H1 (cell line): Measurements from ENCODE around the gene ZXDC. TPM values are rescaled to one million over a fixed set of nuclear protein-coding genes. Genes with fewer than 3 reads are reported as not detected.

ENCODE experiments used
- CTCF ChIA-PET: fragments of 300-600 bp; sonication (Branson Sonifier 250); formaldehyde crosslinking; loops from one replicate; lab custom pipeline; 2021; ENCODE audit not compliant: partially characterized antibody; lab: Charles Lee
- POLR2A ChIA-PET: fragments of 300-600 bp; sonication (Branson Sonifier 250); formaldehyde crosslinking; loops from one replicate; lab custom pipeline; 2021; ENCODE audit warnings: inconsistent platforms; ENCODE audit not compliant: partially characterized antibody; lab: Charles Lee
- DNase-seq, 2 experiments: peaks; one replicate each; pipeline versions ENCODE4 v3.0.0 to v3.0.0-alpha.2; 2010 to 2022; ENCODE audit warnings: low spot score in 2 of 2, low read depth in 1 of 2, mixed read lengths in 1 of 2
- FAIRE-seq: peaks from 2 replicates; lab custom pipeline; 2011; peaks lifted over from hg19 to GRCh38; lab: Jason Lieb, UNC
- H2AFZ ChIP-seq: 2 replicates; pipeline ENCODE4 v1.8.1; 2012; ENCODE audit warnings: low read length, inconsistent platforms
- H2AK5ac ChIP-seq: 2 replicates; pipeline ENCODE4 v1.6.1; 2013; ENCODE audit warnings: low read depth, low read length
- H2BK120ac ChIP-seq: replicated peaks from 2 replicates; pipeline ENCODE3; 2013; ENCODE audit warnings: low read depth, low read length, inconsistent platforms
- H2BK12ac ChIP-seq: 2 replicates; pipeline ENCODE4 v1.6.1; 2013; ENCODE audit warnings: low read depth, low read length
- H2BK15ac ChIP-seq: 2 replicates; pipeline ENCODE4 v1.6.1; 2013; ENCODE audit warnings: low read length
- H2BK20ac ChIP-seq: 2 replicates; pipeline ENCODE4 v1.6.1; 2013; ENCODE audit warnings: low read length
- H2BK5ac ChIP-seq: 2 replicates; pipeline ENCODE4 v1.6.1; 2013; ENCODE audit warnings: low read depth, low read length
- H3K14ac ChIP-seq: 2 replicates; pipeline ENCODE4 v1.6.1; 2013; ENCODE audit warnings: inconsistent platforms; ENCODE audit not compliant: insufficient read length
- H3K18ac ChIP-seq: 2 replicates; pipeline ENCODE4 v1.6.1; 2013; ENCODE audit warnings: low read length; ENCODE audit errors: extremely low read depth
- H3K23ac ChIP-seq: 2 replicates; pipeline ENCODE4 v1.6.1; 2013; ENCODE audit warnings: inconsistent platforms; ENCODE audit not compliant: insufficient read length
- H3K23me2 ChIP-seq: 2 replicates; pipeline ENCODE4 v1.6.1; 2013; ENCODE audit warnings: low read depth, low read length
- H3K27ac ChIP-seq: 2 replicates; pipeline ENCODE4 v1.6.1; 2011; ENCODE audit warnings: low read depth, low read length, inconsistent platforms
- H3K27me3 ChIP-seq, 4 experiments: replicated peaks in 1 of 4; 1 replicate in 1 of 4; 2 replicates in 3 of 4; pipeline versions ENCODE4 v1.6.1 to v1.8.1; 2011 to 2013; ENCODE audit warnings: low read length in 3 of 4, mild to moderate bottlenecking in 3 of 4, inconsistent platforms in 2 of 4, mixed read lengths in 2 of 4, moderate library complexity in 1 of 4; ENCODE audit not compliant: control insufficient read depth in 3 of 4, insufficient read depth in 3 of 4; ENCODE audit errors: extremely low read depth in 1 of 4
- H3K36me3 ChIP-seq, 4 experiments: 2 replicates each; pipeline versions ENCODE4 v1.6.1 to v1.8.1; 2011 to 2013; ENCODE audit warnings: mild to moderate bottlenecking in 4 of 4, low read length in 3 of 4, moderate library complexity in 2 of 4, control low read depth in 1 of 4, inconsistent platforms in 1 of 4; ENCODE audit not compliant: insufficient read depth in 4 of 4, control insufficient read depth in 2 of 4
- H3K4ac ChIP-seq: replicated peaks from 2 replicates; pipeline ENCODE3; 2013; ENCODE audit warnings: low read length, low read depth, mixed read lengths, inconsistent platforms; ENCODE audit not compliant: insufficient read length
- H3K4me1 ChIP-seq, 4 experiments: replicated peaks in 1 of 4; 1 replicate in 1 of 4; 2 replicates in 3 of 4; pipeline versions ENCODE4 v1.6.1 to v1.8.1; 2011 to 2013; ENCODE audit warnings: low read length in 3 of 4, inconsistent platforms in 2 of 4, mixed read lengths in 1 of 4; ENCODE audit not compliant: insufficient read depth in 4 of 4, control insufficient read depth in 3 of 4
- H3K4me2 ChIP-seq, 2 experiments: 2 replicates each; pipeline versions ENCODE4 v1.6.1 to v1.8.1; 2011 to 2013; ENCODE audit warnings: low read depth in 2 of 2, low read length in 2 of 2, control low read depth in 1 of 2, inconsistent platforms in 1 of 2, mild to moderate bottlenecking in 1 of 2; ENCODE audit not compliant: insufficient read depth in 1 of 2
- H3K4me3 ChIP-seq, 4 experiments: fragments of 200-600, 300-600 bp in 1 of 4; sonication (generic), shearing (Covaris generic), sonication (Bioruptor Twin) in 1 of 4; 2 replicates each; pipeline versions ENCODE4 v1.5.1 to v1.8.1; 2011 to 2016; ENCODE audit warnings: low read length in 4 of 4, low read depth in 3 of 4, control low read depth in 2 of 4, inconsistent platforms in 2 of 4, mild to moderate bottlenecking in 2 of 4, mixed read lengths in 1 of 4, moderate library complexity in 1 of 4; ENCODE audit not compliant: insufficient read depth in 2 of 4; ENCODE audit errors: extremely low read depth in 1 of 4
- H3K56ac ChIP-seq: replicated peaks from 2 replicates; pipeline ENCODE3; 2013; ENCODE audit warnings: low read depth, mild to moderate bottlenecking, mixed read lengths, low read length, inconsistent platforms; ENCODE audit not compliant: insufficient read length
- H3K79me1 ChIP-seq: 2 replicates; pipeline ENCODE4 v1.6.1; 2013; ENCODE audit warnings: low read depth, low read length, control low read depth
- H3K79me2 ChIP-seq, 2 experiments: 2 replicates each; pipeline versions ENCODE4 v1.6.1 to v1.8.1; 2012 to 2013; ENCODE audit warnings: low read length in 2 of 2, mild to moderate bottlenecking in 2 of 2, inconsistent platforms in 1 of 2; ENCODE audit not compliant: insufficient read depth in 2 of 2, control insufficient read depth in 1 of 2
- H3K9ac ChIP-seq, 4 experiments: replicated peaks in 1 of 4; 1 replicate in 1 of 4; 2 replicates in 3 of 4; pipeline versions ENCODE4 v1.6.1 to v1.8.1; 2011 to 2013; ENCODE audit warnings: low read depth in 3 of 4, low read length in 3 of 4, control low read depth in 2 of 4, mild to moderate bottlenecking in 2 of 4, moderate library complexity in 2 of 4, inconsistent platforms in 1 of 4; ENCODE audit errors: extremely low read depth in 1 of 4
- H3K9me3 ChIP-seq, 2 experiments: 2 replicates each; pipeline versions ENCODE4 v1.6.1 to v1.8.1; 2012 to 2013; ENCODE audit warnings: mild to moderate bottlenecking in 2 of 2, moderate library complexity in 2 of 2, control low read depth in 1 of 2, inconsistent platforms in 1 of 2, low read depth in 1 of 2, low read length in 1 of 2, mixed read lengths in 1 of 2; ENCODE audit not compliant: insufficient read depth in 2 of 2
- H4K20me1 ChIP-seq, 2 experiments: replicated peaks in 1 of 2; 2 replicates each; pipeline versions ENCODE3 to v1.8.1; 2011 to 2013; ENCODE audit warnings: inconsistent platforms in 2 of 2, low read length in 2 of 2, mild to moderate bottlenecking in 1 of 2; ENCODE audit not compliant: insufficient read depth in 2 of 2, control insufficient read depth in 1 of 2
- H4K5ac ChIP-seq: 2 replicates; pipeline ENCODE4 v1.6.1; 2013; ENCODE audit warnings: low read length, low read depth, mixed read lengths, inconsistent platforms; ENCODE audit not compliant: insufficient read length
- H4K8ac ChIP-seq: 2 replicates; pipeline ENCODE4 v1.8.0; 2013; ENCODE audit warnings: mild to moderate bottlenecking, moderate library complexity, low read length, inconsistent platforms; ENCODE audit not compliant: insufficient read depth; ENCODE audit errors: extremely low read depth
- H4K91ac ChIP-seq: replicated peaks from 2 replicates; pipeline ENCODE3; 2013; ENCODE audit warnings: low read length, mixed read lengths, inconsistent platforms; ENCODE audit not compliant: insufficient read length
- ASH2L ChIP-seq: fragments of 200-600, 300-600 bp; sonication (generic); IDR thresholded peaks from one replicate; pipeline ENCODE4 v1.7.1; 2017; ENCODE audit warnings: low read length
- ATF2 ChIP-seq: IDR thresholded peaks from 2 replicates; pipeline ENCODE4 v1.6.1; 2012; ENCODE audit warnings: low read length, inconsistent platforms
- CEBPB ChIP-seq: IDR thresholded peaks from 2 replicates; pipeline ENCODE4 v1.6.1; 2012; ENCODE audit warnings: low read depth, low read length
- CHD1 ChIP-seq: IDR thresholded peaks from 2 replicates; pipeline ENCODE4 v1.6.1; 2012; ENCODE audit warnings: low read depth, low read length, improper control_type of control experiment
- FOSL1 ChIP-seq: IDR thresholded peaks from 2 replicates; pipeline ENCODE4 v1.6.1; 2011; ENCODE audit warnings: mild to moderate bottlenecking, low read depth, low read length, moderate library complexity; ENCODE audit not compliant: insufficient read depth
- GTF2F1 ChIP-seq: IDR thresholded peaks from 2 replicates; pipeline ENCODE4 v1.6.1; 2012; ENCODE audit warnings: low read depth, low read length, improper control_type of control experiment, borderline replicate concordance
- KDM5A ChIP-seq: fragments of 200-600 bp; IDR thresholded peaks from 2 replicates; pipeline ENCODE4 v1.7.1; 2012; ENCODE audit warnings: mild to moderate bottlenecking, low read length, inconsistent platforms, mixed read lengths
- POLR2AphosphoS5 ChIP-seq: IDR thresholded peaks from 2 replicates; pipeline ENCODE4 v1.6.1; 2011; ENCODE audit warnings: low read depth, low read length
- RBBP5 ChIP-seq: IDR thresholded peaks from 2 replicates; pipeline ENCODE4 v1.7.1; 2012; ENCODE audit warnings: low read depth, mild to moderate bottlenecking, inconsistent platforms, low read length, moderate library complexity, borderline replicate concordance
- RFX5 ChIP-seq: IDR thresholded peaks from 2 replicates; pipeline ENCODE4 v1.6.1; 2011; ENCODE audit warnings: low read depth, low read length, improper control_type of control experiment, borderline replicate concordance
- WGBS, 2 experiments: shearing (Covaris generic) in 1 of 2; methylation state at CpG; one replicate each; pipeline versions ENCODE4 v1.1.6 to v1.1.7; 2013 to 2015; ENCODE audit warnings: low lambda C conversion rate in 2 of 2, mixed read lengths in 2 of 2, inconsistent platforms in 1 of 2, low coverage in 1 of 2, missing lambda C conversion rate in 1 of 2; ENCODE audit not compliant: insufficient replicate concordance in 2 of 2, insufficient coverage in 1 of 2, insufficient read length in 1 of 2; ENCODE audit errors: extremely low coverage in 1 of 2, missing lambda C conversion rate in 1 of 2; 5-methylcytosine and 5-hydroxymethylcytosine counted together
- polyA plus RNA-seq, 7 experiments: library from polyadenylated mRNA; depleted of rRNA in 3 of 7; stranded (reverse) in 5 of 7; unstranded in 2 of 7; fragments of >200 nt in 5 of 7; fragments of 200-250 nt in 2 of 7; gene quantifications; 1 replicate in 5 of 7; 2 replicates in 1 of 7; 4 replicates in 1 of 7; pipeline versions ENCODE4 v1.2.1 to v1.2.3, GENCODE V29; 2011 to 2013; ENCODE audit warnings: missing spikeins in 2 of 7, mixed read lengths in 2 of 7
- total RNA-seq: library from RNA; stranded (reverse); fragmentation: NEBNext Ultra II Directional; extraction: Animal tissue kit (Norgen Biotek cat#: 25700); gene quantifications from 2 replicates; pipeline ENCODE4 v1.2.1, GENCODE V29; 2021

The ZXDC gene
- total and polyA plus RNA-seq, 2 of the 8 experiments (the other 6 are each of a cell fraction or from before 2014, with no cell fraction given): 12.7 to 24.3 TPM

- POLR2A ChIA-PET: interaction anchor here (0.6 kb wide), 1 partner anchor 47 kb away, joined by 4 read pairs; no protein-coding TSS in a partner anchor
- Histone ChIP-seq H3K4ac (no peak overlapping the region), H3K79me2 (no peaks in the 10 kb centered on the region), H3K4me3 (no peak overlapping the region), H4K5ac (no peak overlapping the region), H3K23ac (no peak overlapping the region), H2BK15ac (0 out of 2 replicates have a peak overlapping the region, but pooled peaks have one; percentile 4), H2BK120ac (no peak overlapping the region), H2BK12ac (0 out of 2 replicates have a peak overlapping the region, but pooled peaks have one; percentile 43), H3K9me3 (peaks cover 4 to 5% of the 10 kb centered on the region in 2 experiments; a peak in 2 of 4 replicates), H3K79me1 (no peaks in the 10 kb centered on the region), H2BK20ac (no peak overlapping the region), H2AFZ (no peak overlapping the region), H3K4me2 (no peak overlapping the region), H4K91ac (no peak overlapping the region), H3K4me1 (peaks cover 0 to 5% (median 2%) of the 10 kb centered on the region in 4 experiments; a peak in 2 of 7 replicates), H4K20me1 (no peaks in the 10 kb centered on the region), H3K27me3 (no peaks in the 10 kb centered on the region), H3K18ac (no peak overlapping the region), H3K14ac (no peak overlapping the region), H3K27ac (no peak overlapping the region), H2AK5ac (no peak overlapping the region; the same call in 1 of the 2 replicates), H3K36me3 (no peaks in the 10 kb centered on the region), H4K8ac (no peak overlapping the region), H2BK5ac (no peak overlapping the region), H3K23me2 (no peaks in the 10 kb centered on the region), H3K9ac (no peak overlapping the region), H3K56ac (no peak overlapping the region)
- CTCF ChIA-PET: interaction anchor here (1.1 kb wide), 1 partner anchor 29 kb away, joined by 3 read pairs; no protein-coding TSS in a partner anchor
- FAIRE-seq (no peak), DNase-seq (no peak)
- 71% methylated on average over 3 of the region's 3 CpGs; no CpG with 5 or more reads in 1 of the 2 experiments for WGBS, 2 experiments
- TF ChIP-seq RFX5 (no peak), GTF2F1 (no peak), FOSL1 (no peak), KDM5A (no peak), CEBPB (no peak), POLR2AphosphoS5 (no peak), CHD1 (no peak), ATF2 (no peak), ASH2L (no peak), RBBP5 (no peak)
Observed at GRCh38 chr3:126424751-126425150, 50.9 kb downstream of the ZXDC start.
